HG03442 (cell line): ENCODE measurements around the gene KIRREL3.

Experiments used
- ATAC-seq: cut with Tn5 transposase; IDR thresholded peaks from one replicate; pipeline ENCODE4 v1.9.1; 2021; ENCODE audit warnings: mild to moderate bottlenecking, moderate library complexity; ENCODE audit not compliant: unreplicated experiment

Gene KIRREL3

DNA sequence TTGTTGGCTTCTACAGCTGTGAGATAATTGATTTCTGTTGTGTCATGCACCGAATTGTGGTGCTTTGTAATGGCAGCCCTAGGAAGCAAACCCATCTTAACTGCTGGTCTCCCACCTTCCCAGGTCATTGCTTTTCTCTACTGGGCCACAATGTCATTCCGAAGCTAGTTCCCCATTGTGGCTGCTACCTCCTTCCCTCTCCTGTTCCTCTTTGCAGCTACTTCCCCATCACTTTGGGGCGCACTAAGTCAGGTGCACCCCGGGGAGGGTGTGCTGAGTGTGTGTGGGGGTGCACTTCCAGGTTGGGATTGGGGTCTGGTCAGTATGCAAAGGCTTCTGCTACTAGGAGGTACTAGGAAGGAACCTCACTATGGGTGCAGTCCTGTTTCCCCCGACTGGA, 535.8 kb downstream of the KIRREL3 start:
- ATAC-seq, result no peak

GRCh38 chr11:126462422-126462821, 538.1 kb downstream of the KIRREL3 start:
- ATAC-seq, result no peak

- ATAC-seq, result no peak
These were observed 538.6 kb downstream of the KIRREL3 start for GRCh38 chr11:126461996-126462395.

- ATAC-seq, result no peak
These were observed 539.5 kb downstream of the KIRREL3 start for GRCh38 chr11:126461096-126461440.

DNA sequence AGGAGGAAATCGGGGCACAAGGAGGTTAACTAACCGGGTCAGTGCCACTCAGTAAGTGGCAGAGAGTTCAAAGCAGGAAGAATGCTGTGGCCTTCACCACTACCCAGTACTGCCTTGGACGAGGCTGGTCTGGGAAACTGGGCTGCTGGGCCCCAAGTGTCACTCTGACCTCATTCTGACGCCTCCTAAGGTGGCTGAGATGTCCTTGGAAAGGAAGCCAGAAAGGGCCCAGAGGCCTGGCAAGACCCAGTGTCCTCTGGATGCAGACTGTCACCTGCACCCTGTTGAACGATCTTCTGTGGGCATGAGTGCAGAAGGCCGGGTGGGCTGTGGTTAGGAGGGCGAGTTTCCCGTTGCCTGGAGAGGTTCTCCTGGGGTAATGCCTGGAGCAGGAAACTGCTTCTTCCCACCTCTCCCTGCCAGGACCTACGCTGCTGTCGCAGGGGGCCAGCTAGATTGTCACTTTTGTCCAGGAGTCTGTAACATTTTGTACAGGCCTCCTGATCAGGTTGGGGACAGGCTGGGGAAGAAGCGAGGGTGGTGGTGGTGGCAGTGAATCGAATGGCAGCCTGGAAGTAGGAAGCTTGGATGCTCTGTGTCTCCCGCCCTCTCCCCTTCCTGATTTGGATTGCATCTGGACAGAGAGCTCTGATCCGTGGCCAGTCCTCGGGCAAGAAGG, 540.0 kb downstream of the KIRREL3 start:
- ATAC-seq, result no peak

- no peak for ATAC-seq
These were observed 540.8 kb downstream of the KIRREL3 start for GRCh38 chr11:126459691-126460281.

DNA sequence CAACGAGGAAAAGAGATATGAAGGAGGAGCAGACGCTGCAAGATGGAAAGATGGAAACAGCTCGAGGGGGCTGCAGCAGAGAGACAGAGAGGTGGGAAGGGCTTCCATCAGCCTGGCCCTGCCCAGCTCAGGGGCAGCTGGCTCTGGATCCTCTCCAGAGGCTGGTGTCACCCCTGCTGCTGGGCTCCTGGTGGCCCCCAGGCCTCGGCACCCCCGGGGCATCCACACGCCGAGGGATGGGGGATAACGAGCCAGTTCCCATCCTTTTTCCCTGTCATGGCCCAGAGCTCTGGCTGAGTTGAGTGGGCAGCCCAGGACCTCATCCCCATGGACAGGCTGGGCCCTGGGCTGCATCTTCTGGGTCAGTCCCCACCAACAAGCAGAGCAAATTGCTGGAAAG, 542.8 kb downstream of the KIRREL3 start:
- ATAC-seq, result no peak

DNA sequence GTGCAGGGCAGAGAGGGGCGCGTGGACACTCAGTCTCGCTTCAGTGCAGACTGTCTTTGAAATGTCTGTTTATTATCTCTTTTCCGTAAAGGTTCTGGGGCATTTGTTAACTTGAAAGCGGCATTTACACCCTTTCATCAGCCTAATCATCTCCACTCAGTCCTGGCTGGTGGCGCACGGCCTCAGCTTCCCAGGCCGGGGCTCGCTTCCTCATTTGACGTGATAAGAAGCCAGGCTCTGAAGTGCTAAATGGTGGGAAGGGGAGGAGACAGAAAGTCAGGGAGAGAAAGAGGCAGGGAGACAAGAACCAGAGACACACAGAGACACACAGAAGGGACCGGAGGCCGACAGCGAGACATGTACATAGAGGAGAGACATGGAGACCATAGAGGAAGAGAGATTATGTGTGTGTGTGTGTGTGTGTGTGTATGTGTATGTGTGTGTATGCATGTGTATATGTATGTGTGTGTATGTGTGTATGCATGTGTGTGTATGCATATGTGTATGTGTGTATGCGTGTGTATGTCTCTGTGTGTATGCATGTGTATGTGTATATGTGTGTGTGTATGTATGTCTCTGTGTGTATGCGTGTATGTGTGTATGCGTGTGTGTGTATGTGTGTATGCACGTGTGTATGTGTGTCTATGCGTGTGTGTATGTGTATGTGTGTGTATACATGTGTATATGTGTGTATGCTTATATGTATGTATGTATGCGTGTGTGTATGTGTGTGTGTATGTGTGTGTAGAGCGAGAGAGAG, 543.6 kb downstream of the KIRREL3 start:
- no peak for ATAC-seq

DNA sequence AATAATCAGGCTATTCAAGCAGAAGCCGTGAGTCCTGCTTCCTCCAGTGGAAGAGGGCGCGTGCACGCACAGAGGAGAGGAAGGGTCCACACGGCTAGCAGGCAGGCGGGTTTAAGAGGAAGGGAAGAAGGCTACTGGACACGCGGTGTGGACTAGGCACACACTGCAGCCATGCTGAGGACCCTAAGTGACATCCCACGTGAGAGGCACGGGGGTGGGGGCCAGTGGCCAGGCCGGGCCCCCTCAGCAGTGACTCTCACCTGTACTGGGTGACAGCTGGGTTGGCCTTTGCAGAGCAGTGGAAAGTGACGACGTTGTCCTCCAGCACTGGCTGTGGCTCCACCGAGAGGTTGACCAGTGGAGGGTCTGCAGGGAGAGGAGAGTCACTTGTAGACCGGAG, 544.5 kb downstream of the KIRREL3 start:
- no peak for ATAC-seq

GRCh38 chr11:126452241-126453101, 548.1 kb downstream of the KIRREL3 start:
- ATAC-seq, result no peak

DNA sequence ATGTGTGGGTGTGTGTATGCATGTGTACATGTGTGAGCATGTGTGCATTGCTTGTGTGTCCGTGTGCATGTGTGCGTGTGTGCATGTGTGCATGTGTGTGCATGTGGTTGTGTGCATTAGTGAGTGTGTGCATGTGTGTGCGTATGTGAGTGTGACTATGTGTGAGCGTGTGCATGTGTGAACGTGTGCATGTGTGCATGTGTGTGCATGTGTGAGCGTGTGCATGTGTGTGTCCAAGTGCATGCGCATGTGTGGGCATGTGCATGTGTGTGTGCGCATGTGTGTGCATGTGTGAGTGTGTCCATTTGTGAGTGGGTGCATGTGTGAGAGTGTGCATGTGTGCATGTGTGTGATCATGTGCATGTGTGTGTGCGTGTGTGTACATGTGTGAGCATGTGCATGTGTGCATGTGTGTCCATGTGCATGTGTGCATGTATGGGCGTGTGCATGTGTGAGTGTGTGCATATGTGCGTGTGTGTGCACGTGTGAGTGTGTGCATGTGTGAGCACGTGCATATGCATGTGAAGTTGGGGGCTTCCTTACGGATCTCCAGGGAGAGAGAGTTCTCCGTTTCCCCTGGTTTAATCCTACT, 549.3 kb downstream of the KIRREL3 start:
- no peak for ATAC-seq

DNA sequence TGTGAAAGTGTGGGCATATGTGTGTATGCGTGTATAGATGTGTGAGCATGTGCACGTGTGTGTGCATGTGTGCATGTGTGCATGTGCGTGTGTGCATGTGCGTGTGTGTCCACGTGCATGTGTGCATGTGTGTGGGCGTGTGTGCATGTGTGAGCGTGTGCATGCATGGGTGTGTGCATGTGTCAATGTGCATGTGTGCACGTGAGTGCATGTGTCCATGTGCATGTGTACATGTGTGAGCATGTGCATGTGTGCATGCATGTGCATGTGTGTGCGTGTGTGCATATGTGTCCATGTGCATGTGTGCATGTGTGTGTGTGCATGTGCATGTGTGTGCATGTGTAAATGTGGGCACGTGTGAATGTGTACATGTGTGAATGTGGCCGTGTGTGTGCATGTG, 549.8 kb downstream of the KIRREL3 start:
- ATAC-seq, result no peak

DNA sequence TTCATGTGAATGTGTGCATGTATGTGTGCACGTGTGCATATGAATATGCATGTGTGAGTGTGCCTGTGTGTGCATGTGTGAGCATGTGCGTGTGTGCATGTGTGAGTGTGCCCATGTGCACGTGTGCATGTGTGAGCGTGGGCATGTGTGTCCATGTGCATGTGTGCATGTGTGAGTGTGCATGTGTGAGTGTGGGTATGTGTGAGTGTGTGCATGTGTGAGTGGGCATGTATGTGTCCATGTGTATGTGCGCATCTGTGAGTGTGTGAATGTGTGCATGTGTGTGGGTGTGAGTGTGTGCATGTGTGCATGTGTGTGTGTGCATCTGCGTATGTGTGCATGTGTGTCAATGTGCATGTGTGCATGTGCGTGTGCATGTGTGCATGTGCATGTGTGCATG, 550.4 kb downstream of the KIRREL3 start:
- ATAC-seq, result no peak

DNA sequence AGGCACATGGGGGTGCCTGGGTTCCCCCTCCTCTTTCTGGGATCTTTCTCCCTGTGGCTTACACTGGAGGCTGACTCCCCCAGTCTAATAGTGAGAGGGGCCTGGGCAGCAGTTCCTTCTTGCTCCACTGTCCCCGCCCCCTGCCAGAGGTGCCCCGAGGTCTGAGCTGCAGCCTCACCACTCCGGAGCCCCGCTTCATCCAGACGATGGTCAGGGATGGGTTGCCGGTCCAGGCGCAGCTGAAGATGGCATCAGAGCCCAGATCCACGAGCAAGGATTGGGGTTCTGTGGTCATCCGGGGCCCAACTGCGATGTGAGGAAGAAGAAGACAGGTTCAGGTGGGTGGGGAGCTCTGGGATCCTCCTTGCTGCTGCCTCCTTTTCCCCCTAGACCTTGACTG, 554.0 kb downstream of the KIRREL3 start:
- ATAC-seq, result no peak

GRCh38 chr11:126444072-126444471, 556.5 kb downstream of the KIRREL3 start:
- no peak for ATAC-seq

GRCh38 chr11:126443120-126443519, 557.5 kb downstream of the KIRREL3 start:
- no peak for ATAC-seq

- ATAC-seq, result peak; percentile 70
These were observed 559.6 kb downstream of the KIRREL3 start for GRCh38 chr11:126440792-126441514.

DNA sequence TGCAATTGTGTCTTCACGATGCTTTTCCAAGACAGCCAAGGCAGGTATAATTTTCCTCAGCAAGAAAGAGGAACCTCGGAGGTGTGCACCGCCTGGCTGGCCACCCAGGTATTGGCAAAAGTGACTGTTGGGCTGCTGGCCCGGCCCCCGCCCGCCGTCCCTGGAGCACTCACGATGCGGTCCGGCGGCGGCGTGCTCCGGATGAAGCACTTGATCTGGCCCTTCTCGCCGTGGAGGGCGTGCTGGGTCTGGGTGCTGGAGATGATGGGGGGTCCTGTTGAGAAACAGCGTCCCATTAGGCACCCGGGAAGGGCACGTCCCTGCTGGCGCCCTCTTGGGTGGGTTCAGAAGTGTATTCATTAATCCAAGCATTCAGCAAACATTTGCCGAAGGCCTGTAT, 560.3 kb downstream of the KIRREL3 start:
- ATAC-seq, result no peak

GRCh38 chr11:126438691-126439090, 561.9 kb downstream of the KIRREL3 start:
- ATAC-seq, result no peak

DNA sequence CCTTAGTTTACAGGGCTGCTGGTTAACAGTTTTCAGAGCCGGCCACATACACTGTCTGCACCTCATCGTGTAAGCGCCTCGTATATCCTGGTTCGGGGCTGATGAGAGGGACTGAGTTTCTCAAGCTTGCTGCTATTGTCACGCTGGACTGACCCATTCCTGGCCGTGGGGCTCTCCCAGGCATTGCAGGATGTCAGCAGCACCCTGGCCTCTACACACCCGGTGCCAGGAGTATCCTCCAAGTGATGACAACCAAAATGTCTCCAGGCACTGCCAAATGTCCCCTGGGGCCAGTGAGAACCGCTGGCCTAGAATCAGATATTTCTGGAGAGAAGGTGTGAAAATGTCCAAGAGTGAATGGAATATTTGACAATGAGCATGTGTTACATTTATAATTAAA, 562.3 kb downstream of the KIRREL3 start:
- no peak for ATAC-seq
